LNCaP clone FGC (cell line): ENCODE data around the gene RABL6.
"Not testable (repeated sequence)": the region's sequence is repeated elsewhere in the genome, so short reads cannot be mapped to it uniquely, and the experiment has no call there.

Experiments
- DNase-seq: peaks from one replicate; pipeline ENCODE4 v3.0.0-alpha.2; 2011; ENCODE audit warnings: low read depth
- H3K4me3 ChIP-seq: 2 replicates; pipeline ENCODE4 v1.5.1; 2011; ENCODE audit warnings: mild to moderate bottlenecking, low read depth, low read length, control low read depth
- TF ChIP-seq, protein P1 (sequence below): IDR thresholded peaks from 2 replicates; pipeline ENCODE4 v1.5.1; 2012; ENCODE audit warnings: mild to moderate bottlenecking; ENCODE audit not compliant: control insufficient read depth, insufficient read depth; ENCODE audit errors: extremely low read depth

RABL6 gene

DNA sequence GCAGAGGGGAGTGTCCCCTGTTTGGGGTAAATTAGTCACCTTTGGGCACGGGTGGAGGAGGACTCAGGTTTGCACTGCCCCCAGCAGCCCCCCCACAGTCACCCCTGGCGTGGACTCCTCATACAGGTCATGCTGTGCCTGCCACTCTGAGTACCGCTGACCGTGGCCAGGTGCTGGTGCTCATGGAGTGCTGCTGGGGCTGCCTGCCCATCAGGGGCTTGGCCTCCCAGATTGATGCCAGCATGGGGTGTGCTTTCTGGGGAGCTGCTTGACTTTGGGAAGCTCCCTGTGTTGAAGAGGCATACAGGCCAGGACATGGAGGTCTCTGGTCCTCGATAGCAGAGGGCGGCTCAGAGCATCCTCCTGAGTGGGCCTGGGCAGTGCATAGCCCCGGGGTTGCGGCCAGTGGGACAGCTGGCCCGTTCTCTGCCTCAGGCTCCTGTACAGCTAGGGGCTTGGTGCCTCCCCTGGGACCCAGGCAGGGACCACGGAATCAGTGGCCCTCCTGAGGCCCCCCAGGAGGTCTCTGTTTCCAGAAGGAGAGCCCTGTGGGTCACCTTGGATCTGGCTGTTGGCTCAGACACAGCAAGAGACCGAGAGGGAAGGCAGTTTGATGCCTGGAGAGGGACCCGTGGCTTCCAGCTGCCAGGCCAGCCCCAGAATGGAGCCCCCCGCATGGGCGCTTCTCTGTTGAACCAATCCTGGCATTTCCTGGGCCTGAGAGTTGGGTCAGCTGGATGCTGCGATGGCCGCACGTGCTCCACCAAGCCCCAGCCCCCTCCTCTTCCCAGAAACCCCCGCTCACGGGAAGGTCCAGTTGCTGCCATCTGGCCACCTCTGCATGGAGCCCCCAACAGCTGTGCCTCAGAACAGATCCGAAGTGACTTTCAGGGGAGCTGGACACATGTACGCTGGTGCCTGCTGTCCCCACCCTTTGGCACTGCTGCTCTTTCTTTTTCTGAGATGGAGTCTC, 28.5 kb downstream of the RABL6 start:
- TF ChIP-seq, protein P1, sequence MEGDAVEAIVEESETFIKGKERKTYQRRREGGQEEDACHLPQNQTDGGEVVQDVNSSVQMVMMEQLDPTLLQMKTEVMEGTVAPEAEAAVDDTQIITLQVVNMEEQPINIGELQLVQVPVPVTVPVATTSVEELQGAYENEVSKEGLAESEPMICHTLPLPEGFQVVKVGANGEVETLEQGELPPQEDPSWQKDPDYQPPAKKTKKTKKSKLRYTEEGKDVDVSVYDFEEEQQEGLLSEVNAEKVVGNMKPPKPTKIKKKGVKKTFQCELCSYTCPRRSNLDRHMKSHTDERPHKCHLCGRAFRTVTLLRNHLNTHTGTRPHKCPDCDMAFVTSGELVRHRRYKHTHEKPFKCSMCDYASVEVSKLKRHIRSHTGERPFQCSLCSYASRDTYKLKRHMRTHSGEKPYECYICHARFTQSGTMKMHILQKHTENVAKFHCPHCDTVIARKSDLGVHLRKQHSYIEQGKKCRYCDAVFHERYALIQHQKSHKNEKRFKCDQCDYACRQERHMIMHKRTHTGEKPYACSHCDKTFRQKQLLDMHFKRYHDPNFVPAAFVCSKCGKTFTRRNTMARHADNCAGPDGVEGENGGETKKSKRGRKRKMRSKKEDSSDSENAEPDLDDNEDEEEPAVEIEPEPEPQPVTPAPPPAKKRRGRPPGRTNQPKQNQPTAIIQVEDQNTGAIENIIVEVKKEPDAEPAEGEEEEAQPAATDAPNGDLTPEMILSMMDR: no peak
- no peak overlapping the region for H3K4me3 ChIP-seq
- no peak for DNase-seq

DNA sequence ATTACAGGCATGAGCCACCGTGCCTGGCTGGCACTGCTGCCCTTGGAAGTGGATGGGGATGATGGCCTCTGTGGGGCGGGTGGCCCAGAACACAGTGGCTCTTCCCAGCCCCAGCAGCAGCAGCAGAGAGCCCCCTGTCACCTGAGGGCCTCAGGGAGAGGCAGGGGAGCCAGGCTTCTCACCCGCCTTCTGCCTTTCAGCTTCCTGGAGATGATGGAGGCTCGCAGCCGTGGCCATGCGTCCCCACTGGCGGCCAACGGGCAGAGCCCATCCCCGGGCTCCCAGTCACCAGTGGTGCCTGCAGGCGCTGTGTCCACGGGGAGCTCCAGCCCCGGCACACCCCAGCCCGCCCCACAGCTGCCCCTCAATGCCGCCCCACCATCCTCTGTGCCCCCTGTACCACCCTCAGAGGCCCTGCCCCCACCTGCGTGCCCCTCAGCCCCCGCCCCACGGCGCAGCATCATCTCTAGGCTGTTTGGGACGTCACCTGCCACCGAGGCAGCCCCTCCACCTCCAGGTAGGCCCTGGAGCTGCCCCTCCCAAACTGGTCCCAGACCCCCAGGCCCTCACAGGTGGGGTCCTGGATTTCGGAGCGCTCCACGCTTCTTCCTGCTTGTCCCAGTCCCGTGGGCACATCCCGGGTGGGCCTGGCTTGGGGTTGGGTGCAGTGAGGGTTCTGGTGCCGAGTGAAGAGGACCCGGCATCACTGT, 29.6 kb downstream of the RABL6 start:
- no peak for DNase-seq
- no peak overlapping the region for H3K4me3 ChIP-seq
- TF ChIP-seq, protein P1: no peak

GRCh38 chr9:136837856-136838277, 30.1 kb downstream of the RABL6 start:
- H3K4me3 ChIP-seq, DNase-seq: not testable (repeated sequence)

DNA sequence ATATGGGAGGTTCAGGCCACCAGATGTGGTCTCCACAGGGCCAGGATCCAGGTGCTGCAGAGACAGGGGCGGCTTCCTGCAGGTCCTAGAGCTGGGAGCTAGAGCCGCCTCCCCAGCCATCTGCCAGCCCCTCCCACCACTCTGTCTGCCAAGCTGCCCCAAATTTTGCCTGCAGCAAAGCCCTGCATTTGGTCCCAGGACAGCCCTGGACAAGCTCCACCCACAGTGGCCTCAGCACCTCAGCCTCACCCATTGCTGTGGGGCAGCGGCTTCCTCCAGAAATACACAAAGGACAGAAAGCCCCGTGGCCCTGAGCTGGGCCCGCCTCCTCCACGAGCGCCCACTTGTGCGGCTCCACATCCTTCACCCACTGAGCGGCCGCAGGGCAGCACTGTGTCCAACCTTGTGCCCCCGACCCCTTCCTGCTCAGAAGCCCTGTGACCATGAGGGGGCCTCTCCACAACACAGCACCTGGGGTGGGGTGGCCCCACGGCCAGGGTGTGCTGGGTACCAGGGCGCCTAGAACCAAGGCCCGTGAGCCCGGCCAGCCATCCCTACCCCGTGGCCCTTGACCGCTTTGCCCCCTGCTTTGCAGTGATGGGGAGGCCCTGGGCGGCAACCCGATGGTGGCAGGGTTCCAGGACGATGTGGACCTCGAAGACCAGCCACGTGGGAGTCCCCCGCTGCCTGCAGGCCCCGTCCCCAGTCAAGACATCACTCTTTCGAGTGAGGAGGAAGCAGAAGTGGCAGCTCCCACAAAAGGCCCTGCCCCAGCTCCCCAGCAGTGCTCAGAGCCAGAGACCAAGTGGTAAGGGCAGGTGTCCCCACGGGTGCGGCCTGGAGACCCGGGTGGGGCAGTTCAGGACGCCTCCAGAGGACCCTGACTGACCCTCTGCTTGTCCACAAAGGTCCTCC, 30.8 kb downstream of the RABL6 start:
- H3K4me3 ChIP-seq: no peak overlapping the region
- no peak for DNase-seq
- TF ChIP-seq, protein P1: no peak

DNA sequence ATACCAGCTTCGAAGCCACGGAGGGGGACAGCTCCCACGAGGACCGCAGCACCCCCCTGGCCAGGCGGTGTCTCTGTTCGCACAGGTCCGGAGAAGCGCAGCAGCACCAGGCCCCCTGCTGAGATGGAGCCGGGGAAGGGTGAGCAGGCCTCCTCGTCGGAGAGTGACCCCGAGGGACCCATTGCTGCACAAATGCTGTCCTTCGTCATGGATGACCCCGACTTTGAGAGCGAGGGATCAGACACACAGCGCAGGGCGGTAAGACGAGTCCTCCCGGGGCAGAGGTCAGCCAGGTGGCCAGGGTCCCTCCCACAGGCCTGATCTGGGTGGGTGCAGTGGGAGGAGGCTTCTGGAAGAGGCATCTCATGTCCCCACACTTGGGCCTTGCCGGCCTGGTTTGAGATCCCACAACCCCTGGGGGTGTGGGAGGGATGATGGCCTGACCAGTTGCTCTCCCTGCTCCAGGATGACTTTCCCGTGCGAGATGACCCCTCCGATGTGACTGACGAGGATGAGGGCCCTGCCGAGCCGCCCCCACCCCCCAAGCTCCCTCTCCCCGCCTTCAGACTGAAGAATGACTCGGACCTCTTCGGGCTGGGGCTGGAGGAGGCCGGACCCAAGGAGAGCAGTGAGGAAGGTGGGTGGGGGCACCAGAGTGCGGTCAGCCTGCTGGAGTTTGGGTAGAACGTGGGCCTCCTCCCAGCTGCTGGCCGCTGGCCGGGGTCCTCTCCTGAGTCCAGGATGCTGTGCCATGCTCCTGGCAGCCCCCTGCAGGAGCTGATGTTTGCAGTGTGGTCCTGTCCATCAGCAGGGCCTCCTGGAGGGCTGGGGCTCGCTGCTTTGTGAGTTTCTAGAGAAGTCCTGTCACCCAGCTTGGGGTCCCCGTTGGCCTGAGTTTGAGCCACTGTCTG, 31.7 kb downstream of the RABL6 start:
- DNase-seq: no peak
- TF ChIP-seq, protein P1: no peak
- H3K4me3 ChIP-seq: no peak overlapping the region

- TF ChIP-seq, protein P1: no peak
- H3K4me3 ChIP-seq: no peak overlapping the region
- DNase-seq: peak; percentile 48
Observed at GRCh38 chr9:136840140-136840876, 32.6 kb downstream of the RABL6 start.
